ENCODE data around the gene TSPEAR.

DNA sequence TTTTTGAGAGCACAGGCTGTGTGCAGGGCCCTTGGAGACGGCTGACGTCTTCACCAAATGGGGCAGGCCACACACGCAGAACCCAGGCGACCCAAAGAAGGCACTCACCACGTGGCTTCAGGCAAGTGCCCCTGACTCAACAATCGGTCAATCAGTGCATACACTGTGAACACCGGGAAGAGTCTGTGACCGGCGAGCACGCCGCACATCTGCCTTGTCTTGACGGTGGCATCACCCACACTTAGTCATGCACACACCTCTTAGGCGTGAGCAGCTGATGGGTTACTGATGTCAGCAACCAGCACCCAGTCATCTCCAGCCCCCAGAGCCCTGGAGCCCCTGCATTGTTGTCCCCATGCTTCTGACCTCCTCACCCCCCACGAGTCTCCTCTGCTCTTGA lies 261.0 kb downstream of the TSPEAR start:
- TF ChIP-seq, protein P1, sequence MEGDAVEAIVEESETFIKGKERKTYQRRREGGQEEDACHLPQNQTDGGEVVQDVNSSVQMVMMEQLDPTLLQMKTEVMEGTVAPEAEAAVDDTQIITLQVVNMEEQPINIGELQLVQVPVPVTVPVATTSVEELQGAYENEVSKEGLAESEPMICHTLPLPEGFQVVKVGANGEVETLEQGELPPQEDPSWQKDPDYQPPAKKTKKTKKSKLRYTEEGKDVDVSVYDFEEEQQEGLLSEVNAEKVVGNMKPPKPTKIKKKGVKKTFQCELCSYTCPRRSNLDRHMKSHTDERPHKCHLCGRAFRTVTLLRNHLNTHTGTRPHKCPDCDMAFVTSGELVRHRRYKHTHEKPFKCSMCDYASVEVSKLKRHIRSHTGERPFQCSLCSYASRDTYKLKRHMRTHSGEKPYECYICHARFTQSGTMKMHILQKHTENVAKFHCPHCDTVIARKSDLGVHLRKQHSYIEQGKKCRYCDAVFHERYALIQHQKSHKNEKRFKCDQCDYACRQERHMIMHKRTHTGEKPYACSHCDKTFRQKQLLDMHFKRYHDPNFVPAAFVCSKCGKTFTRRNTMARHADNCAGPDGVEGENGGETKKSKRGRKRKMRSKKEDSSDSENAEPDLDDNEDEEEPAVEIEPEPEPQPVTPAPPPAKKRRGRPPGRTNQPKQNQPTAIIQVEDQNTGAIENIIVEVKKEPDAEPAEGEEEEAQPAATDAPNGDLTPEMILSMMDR (IDR thresholded peaks at IDR 0.05; ENCODE audit: insufficient read depth, low read length, poor library complexity, severe bottlenecking), result no peak
- no peak for TF ChIP-seq EZH2phosphoT487 (conservative IDR thresholded peaks at IDR 0.05; ENCODE audit: low read length)

Measured in SU-DHL-6 (cell line).